ENCODE data around the gene PDYN. TPM values are rescaled to one million over a fixed set of nuclear protein-coding genes. Genes with fewer than 3 reads are reported as not detected.

PDYN gene
- total and polyA plus RNA-seq, 2 donors (not counting 1 experiment from before 2014, with no cell fraction given), result not detected

DNA sequence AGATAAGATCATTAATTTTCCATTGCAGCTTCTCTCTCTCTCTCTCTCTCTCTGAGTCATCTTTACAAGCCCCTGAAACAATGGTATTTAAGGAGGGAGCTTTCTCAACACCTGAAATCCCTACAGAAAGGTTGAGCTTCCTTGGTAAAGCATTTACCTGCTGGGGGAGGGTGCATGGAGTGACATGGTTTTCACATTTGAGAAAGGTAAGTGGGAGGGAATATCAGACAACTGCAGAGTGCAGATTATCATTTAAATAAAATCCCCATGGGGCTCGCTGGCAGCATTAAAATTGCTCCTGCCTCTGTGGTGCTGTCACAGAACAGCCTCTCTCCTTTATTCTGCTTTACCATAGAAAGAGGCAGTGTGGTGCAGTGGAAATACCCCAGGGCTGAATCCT, 10.3 kb upstream of the PDYN start:
- peaks cover 0 to 27% (median 8%) of the 10 kb centered on the region in 4 experiments for H3K27me3 ChIP-seq (replicated peaks in 1 of 4; ENCODE audit: control extremely low read depth in 1 of 4, control insufficient read depth in 3 of 4, insufficient read depth in 4 of 4, low read length in 3 of 4)
- no peaks in the 10 kb centered on the region for H3K4me1 ChIP-seq (ENCODE audit: control insufficient read depth in 2 of 2, insufficient read depth in 2 of 2, low read length in 2 of 2)
- CTCF ChIA-PET, result interaction anchor here (0.7 kb wide), 2 partner anchors 169 to 593 kb away, joined by 3 read pairs; no protein-coding TSS in a partner anchor
- no peak overlapping the region for H2AFZ ChIP-seq (ENCODE audit: insufficient read depth, low read depth, low read length, poor library complexity, severe bottlenecking)
- no peaks in the 10 kb centered on the region for H3K36me3 ChIP-seq (replicated peaks in 1 of 2; ENCODE audit: control extremely low read depth in 1 of 2, control insufficient read depth in 1 of 2, extremely low read depth in 1 of 2, insufficient read depth in 2 of 2, low read length in 1 of 2)
- no CpG with 5 or more reads among the region's 1 CpG for WGBS (ENCODE audit: insufficient coverage)
- H3K27ac ChIP-seq (ENCODE audit: low read length in 2 of 2), result no peak overlapping the region
- peaks cover 33% of the 10 kb centered on the region for H3K27me3 Mint-ChIP-seq
- no peaks in the 10 kb centered on the region for H4K20me1 ChIP-seq (ENCODE audit: control insufficient read depth, insufficient read depth, low read length, poor library complexity, severe bottlenecking)
- no peak for DNase-seq
- no peaks in the 10 kb centered on the region for H3K9me3 ChIP-seq (ENCODE audit: control extremely low read depth in 1 of 3, control insufficient read depth in 2 of 3, insufficient read depth in 1 of 3, low read length in 2 of 3)
- POLR2A ChIA-PET, result no interaction called here
- TF ChIP-seq EZH2 (IDR thresholded peaks at IDR 0.05; ENCODE audit: borderline replicate concordance, insufficient read depth, low read depth, low read length, poor library complexity, severe bottlenecking) (no peak), CTCF (IDR thresholded peaks at IDR 0.05) (no peak)
- no peaks in the 10 kb centered on the region for H3K79me2 ChIP-seq (ENCODE audit: control insufficient read depth, insufficient read depth, low read length)
- intact Hi-C loops (cut with micrococcal nuclease), result no loop called here
- no peak overlapping the region for H3K4me3 Mint-ChIP-seq
- no peaks in the 10 kb centered on the region for H3K9me3 Mint-ChIP-seq (ENCODE audit: insufficient read depth)
- H3K9ac ChIP-seq (ENCODE audit: low read length), result no peak overlapping the region
- H3K4me1 Mint-ChIP-seq, result no peaks in the 10 kb centered on the region
- no peak overlapping the region for H3K4me2 ChIP-seq (replicated peaks; ENCODE audit: low read depth, low read length, poor library complexity, severe bottlenecking)
- H3K27ac Mint-ChIP-seq, result no peak overlapping the region
- ATAC-seq (ENCODE audit: low read depth), result no peak
- no peak overlapping the region for H3K4me3 ChIP-seq (ENCODE audit: control extremely low read depth in 1 of 5, extremely low read depth in 1 of 5, insufficient read depth in 1 of 5, low read depth in 2 of 5, low read length in 4 of 5)

- DNase-seq (no peak), ATAC-seq (ENCODE audit: low read depth) (no peak)
- ChIA-PET POLR2A (no interaction called here), CTCF (interaction anchor here (0.7 to 1.2 kb wide), 6 partner anchors 14 to 237 kb away, joined by 3 to 6 read pairs (median 3); no protein-coding TSS in a partner anchor)
- no peak for TF ChIP-seq EZH2 (IDR thresholded peaks at IDR 0.05; ENCODE audit: borderline replicate concordance, insufficient read depth, low read depth, low read length, poor library complexity, severe bottlenecking)
- no peak for TF ChIP-seq CTCF (IDR thresholded peaks at IDR 0.05)
- Histone ChIP-seq H3K9me3 (ENCODE audit: control extremely low read depth in 1 of 3, control insufficient read depth in 2 of 3, insufficient read depth in 1 of 3, low read length in 2 of 3) (no peaks in the 10 kb centered on the region), H3K27ac (ENCODE audit: low read length in 2 of 2) (no peak overlapping the region), H2AFZ (ENCODE audit: insufficient read depth, low read depth, low read length, poor library complexity, severe bottlenecking) (no peak overlapping the region), H3K9ac (ENCODE audit: low read length) (no peak overlapping the region), H3K36me3 (replicated peaks in 1 of 2; ENCODE audit: control extremely low read depth in 1 of 2, control insufficient read depth in 1 of 2, extremely low read depth in 1 of 2, insufficient read depth in 2 of 2, low read length in 1 of 2) (no peaks in the 10 kb centered on the region), H3K27me3 (replicated peaks in 1 of 4; ENCODE audit: control extremely low read depth in 1 of 4, control insufficient read depth in 3 of 4, insufficient read depth in 4 of 4, low read length in 3 of 4) (peaks cover 0 to 26% (median 8%) of the 10 kb centered on the region in 4 experiments), H4K20me1 (ENCODE audit: control insufficient read depth, insufficient read depth, low read length, poor library complexity, severe bottlenecking) (no peaks in the 10 kb centered on the region), H3K4me1 (ENCODE audit: control insufficient read depth in 2 of 2, insufficient read depth in 2 of 2, low read length in 2 of 2) (no peaks in the 10 kb centered on the region), H3K4me2 (replicated peaks; ENCODE audit: low read depth, low read length, poor library complexity, severe bottlenecking) (no peak overlapping the region), H3K4me3 (ENCODE audit: control extremely low read depth in 1 of 5, extremely low read depth in 1 of 5, insufficient read depth in 1 of 5, low read depth in 2 of 5, low read length in 4 of 5) (no peak overlapping the region), H3K79me2 (ENCODE audit: control insufficient read depth, insufficient read depth, low read length) (no peaks in the 10 kb centered on the region)
- Mint-ChIP-seq H3K9me3 (ENCODE audit: insufficient read depth) (no peaks in the 10 kb centered on the region), H3K4me1 (no peaks in the 10 kb centered on the region), H3K4me3 (no peak overlapping the region), H3K27me3 (peaks cover 39% of the 10 kb centered on the region), H3K27ac (no peak overlapping the region)
- WGBS (ENCODE audit: insufficient coverage), result 75% methylated on average over 1 of the region's 4 CpGs
- intact Hi-C loops (cut with micrococcal nuclease), result no loop called here
Measured at GRCh38 chr20:2002365-2002764, 8.5 kb upstream of the PDYN start.

All from B cell (primary cell).